Ovary (tissue), 3 donors: ENCODE results near the gene JAM3.
A peak's percentile ranks its signal among the peaks of the same experiment; 100 is the strongest.

Experiments used
- CTCF ChIP-seq, 3 donors: fragments of 450-650 bp in 2 of 3; fragments of 200-600 bp in 1 of 3; IDR thresholded peaks; one replicate each; pipeline versions ENCODE4 v1.5.1 to v1.8.0; 2016 to 2022; ENCODE audit warnings: antibody characterized with exemption in 3 of 3, mild to moderate bottlenecking in 1 of 3
- POLR2A ChIP-seq: fragments of 450-650 bp; IDR thresholded peaks from one replicate; pipeline ENCODE4 v1.6.1; 2017; ENCODE audit warnings: antibody characterized with exemption, mild to moderate bottlenecking, moderate library complexity
- donor health status: DM: no; HTN: no; CAD: no.

DNA sequence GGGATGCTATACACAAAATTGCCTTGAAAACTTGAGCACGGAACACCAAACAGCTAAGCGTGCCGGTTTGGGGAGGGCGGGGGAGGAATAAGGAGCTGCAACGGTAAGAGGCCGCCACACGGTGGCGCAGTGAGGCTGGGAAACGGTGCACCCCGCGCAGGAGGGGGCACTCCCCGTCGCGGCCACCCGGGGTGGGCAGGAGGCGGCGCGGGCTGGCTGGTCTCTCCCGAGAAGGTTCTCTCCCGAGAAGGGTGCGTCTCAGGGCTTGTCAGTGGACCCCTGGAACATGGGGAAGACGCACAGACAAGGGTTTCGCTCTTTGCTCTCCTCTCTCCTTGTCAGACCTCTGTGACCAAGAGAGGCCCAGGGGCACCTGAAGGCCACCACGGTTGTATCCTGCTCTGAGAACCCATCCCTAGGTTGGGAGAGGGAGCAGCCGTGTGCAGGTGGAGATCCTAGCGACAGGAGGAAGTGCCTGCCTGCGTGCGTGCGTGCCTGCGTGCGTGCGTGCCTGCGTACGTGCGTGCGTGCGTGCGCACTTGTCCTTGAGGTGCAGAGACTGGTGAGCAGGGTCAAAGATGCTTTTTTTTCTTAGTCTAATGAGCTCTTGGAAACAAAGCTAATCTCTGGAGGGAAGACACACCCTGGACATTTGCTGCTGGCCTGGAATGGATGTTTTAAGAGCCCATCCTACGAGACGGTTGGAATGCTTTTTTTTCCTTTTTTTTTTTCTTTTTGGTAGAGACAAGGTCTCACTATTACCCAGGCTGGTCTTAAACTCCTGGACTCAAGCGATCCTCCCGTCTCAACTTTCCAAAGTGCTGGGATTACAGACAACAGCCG is 18.1 kb upstream of the JAM3 start:
- TF ChIP-seq CTCF (IDR thresholded peaks at IDR 0.05) (peak; percentile 93 to 98 (median 97)), POLR2A (peak; percentile 13)
